Aorta (tissue), 5 donors: Measurements from ENCODE around the gene TXNL4B. TPM values are rescaled to one million over a fixed set of nuclear protein-coding genes. Genes with fewer than 3 reads are reported as not detected.
"Not testable (repeated sequence)": the region's sequence is repeated elsewhere in the genome, so short reads cannot be mapped to it uniquely, and the experiment has no call there.

Experiments used
- ATAC-seq: fragments of 200-7000 bp; cut with Tn5 transposase; one replicate; pipeline ENCODE4 v1.9.1; 2022; ENCODE audit warnings: moderate library complexity; ENCODE audit not compliant: low FRiP score
- DNase-seq, 2 donors: peaks; one replicate each; pipeline ENCODE4 v3.0.0-alpha.2; 2020
- H3K27ac ChIP-seq, 2 donors: one replicate each; pipeline ENCODE4 v1.5.1; 2013; ENCODE audit warnings: low read length in 2 of 2, mild to moderate bottlenecking in 2 of 2, moderate library complexity in 2 of 2, control low read depth in 1 of 2, inconsistent platforms in 1 of 2, low read depth in 1 of 2
- H3K27me3 ChIP-seq, 2 donors: one replicate each; pipeline ENCODE4 v1.6.1; 2013; ENCODE audit warnings: control low read depth in 1 of 2, low read length in 1 of 2, mild to moderate bottlenecking in 1 of 2, moderate library complexity in 1 of 2; ENCODE audit not compliant: insufficient read depth in 2 of 2, control insufficient read depth in 1 of 2
- H3K36me3 ChIP-seq, 2 donors: one replicate each; pipeline ENCODE4 v1.6.1; 2013; ENCODE audit warnings: control low read depth in 1 of 2, low read length in 1 of 2, mild to moderate bottlenecking in 1 of 2; ENCODE audit not compliant: insufficient read depth in 2 of 2, control insufficient read depth in 1 of 2
- H3K4me1 ChIP-seq, 2 donors: one replicate each; pipeline ENCODE4 v1.6.1; 2013; ENCODE audit warnings: low read length in 2 of 2, control low read depth in 1 of 2, mild to moderate bottlenecking in 1 of 2, moderate library complexity in 1 of 2; ENCODE audit not compliant: insufficient read depth in 2 of 2, control insufficient read depth in 1 of 2
- H3K4me3 ChIP-seq, 2 donors: one replicate each; pipeline ENCODE4 v1.5.1; 2013; ENCODE audit warnings: low read length in 2 of 2, control low read depth in 1 of 2, mild to moderate bottlenecking in 1 of 2
- H3K9me3 ChIP-seq: one replicate; pipeline ENCODE4 v1.6.1; 2013; ENCODE audit warnings: mild to moderate bottlenecking, low read length; ENCODE audit not compliant: control insufficient read depth
- WGBS, 2 donors: extraction: QIAGEN DNeasy Blood & Tissue Kit; methylation state at CpG; one replicate each; pipeline ENCODE4 v1.1.7; 2013; 5-methylcytosine and 5-hydroxymethylcytosine counted together
- intact Hi-C, 2 donors: fragments of 100-400 bp; cut with DNase I; formaldehyde crosslinking; loops; one replicate each; pipeline versions ENCODE4 v1.14.2 to v1.15.0; 2022
- polyA plus RNA-seq, 2 donors: library from polyadenylated mRNA; stranded (reverse); fragments of 200-250 nt; gene quantifications; one replicate each; pipeline ENCODE4 v1.2.3, GENCODE V29; 2013
- total RNA-seq, 2 donors: library from RNA; stranded (reverse); fragmentation: NEBNext Ultra II Directional; extraction: Animal tissue kit (Norgen Biotek cat#: 25700); gene quantifications; one replicate each; pipeline ENCODE4 v1.2.1, GENCODE V29; 2021
- donor health status: healthy with polysubstance abuse.
- donor health status: Bipolar disorder and iron deficiency.
- donor health status: DM: no; HTN: no; CAD: no.
- donor health status: DM: no; HTN: no; CAD: no.
- donor health status: DM: yes; HTN: yes; CAD: no.

The TXNL4B gene
- total and polyA plus RNA-seq, 4 donors: 7.3 to 11.8 (median 8.9) TPM

- DNase-seq (no peak), ATAC-seq (peak; percentile 40)
- peaks cover 0 to 3% of the 10 kb centered on the region in 2 donors for H3K4me1 ChIP-seq
- 11 to 16% methylated on average over 12 of the region's 12 CpGs for WGBS, 2 donors
- H3K27me3 ChIP-seq: no peaks in the 10 kb centered on the region
- no peaks in the 10 kb centered on the region for H3K36me3 ChIP-seq
- H3K9me3 ChIP-seq: no peaks in the 10 kb centered on the region
- H3K27ac ChIP-seq: peak overlapping the region in 1 of 2 donors; percentile 78
- H3K4me3 ChIP-seq: no peak overlapping the region
- intact Hi-C loops: no loop called here
These were observed 20.7 kb downstream of the TXNL4B start for GRCh38 chr16:72072514-72073342.

DNA sequence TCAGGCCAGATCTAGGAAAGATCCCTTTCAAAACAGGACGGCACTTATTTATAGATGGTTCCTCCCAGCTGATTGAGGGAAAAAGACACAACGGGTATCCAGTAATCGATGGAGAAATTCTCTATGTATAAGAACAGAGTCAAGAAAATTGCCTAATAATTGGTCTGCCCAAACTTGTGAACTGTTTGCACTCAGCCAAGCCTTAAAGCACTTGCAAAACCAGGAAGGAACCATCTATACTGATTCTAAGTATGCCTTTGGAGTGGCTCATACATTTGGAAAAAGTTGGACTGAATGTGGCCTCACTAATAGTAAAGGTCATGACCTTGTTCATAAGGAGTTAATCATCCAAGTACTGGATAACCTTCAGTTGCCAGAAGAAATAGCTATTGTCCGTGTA is 24.5 kb downstream of the TXNL4B start:
- ATAC-seq (no peak), DNase-seq (no peak)
- peaks cover 0 to 2% of the 10 kb centered on the region in 2 donors for H3K4me1 ChIP-seq
- no peaks in the 10 kb centered on the region for H3K27me3 ChIP-seq
- H3K36me3 ChIP-seq: no peaks in the 10 kb centered on the region
- WGBS, 2 donors: 89 to 90% methylated on average over 4 of the region's 4 CpGs
- no peaks in the 10 kb centered on the region for H3K9me3 ChIP-seq
- intact Hi-C loops: no loop called here
- no peak overlapping the region for H3K4me3 ChIP-seq
- H3K27ac ChIP-seq: no peak overlapping the region

- no peaks in the 10 kb centered on the region for H3K36me3 ChIP-seq
- no peak overlapping the region for H3K27ac ChIP-seq
- DNase-seq: no peak
- H3K4me1 ChIP-seq: no peaks in the 10 kb centered on the region
- no peak overlapping the region for H3K4me3 ChIP-seq
- no peaks in the 10 kb centered on the region for H3K27me3 ChIP-seq
- intact Hi-C loops: no loop called here
- WGBS, 2 donors: 13 to 23% methylated on average over 1 of the region's 1 CpG
- H3K9me3 ChIP-seq: no peaks in the 10 kb centered on the region
- no peak for ATAC-seq
These were observed 26.7 kb downstream of the TXNL4B start for GRCh38 chr16:72066747-72067146.

DNA sequence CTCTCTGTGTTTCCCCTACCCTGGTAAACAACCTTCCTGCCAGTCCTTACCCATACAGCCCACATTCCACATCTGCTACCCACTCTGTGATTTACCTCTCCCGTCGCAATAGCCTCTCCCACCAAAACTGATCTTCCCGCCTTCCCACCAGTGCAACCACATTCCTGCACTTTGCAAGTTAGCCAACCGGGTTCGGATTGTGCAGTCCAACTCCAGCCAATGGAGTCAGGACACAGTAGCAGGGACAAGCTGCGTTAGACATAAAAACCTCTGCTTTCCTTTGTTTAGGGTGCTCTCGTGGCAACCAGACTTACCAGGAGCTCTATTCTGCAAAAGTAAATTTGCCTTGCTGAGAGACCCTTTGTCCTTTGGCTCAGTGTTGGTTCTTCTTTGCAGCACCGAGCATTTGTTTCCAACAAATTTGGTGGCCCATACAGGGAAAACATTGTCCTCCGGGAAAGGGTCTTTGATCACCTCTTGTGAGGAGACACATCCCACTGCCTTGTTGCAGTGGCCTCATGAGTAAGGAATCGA is 29.0 kb downstream of the TXNL4B start:
- 86 to 90% methylated on average over 10 of the region's 10 CpGs for WGBS, 2 donors
- ATAC-seq (no peak), DNase-seq (no peak)
- no peak overlapping the region for H3K4me3 ChIP-seq
- H3K4me1 ChIP-seq: no peaks in the 10 kb centered on the region
- no peaks in the 10 kb centered on the region for H3K9me3 ChIP-seq
- H3K27me3 ChIP-seq: no peaks in the 10 kb centered on the region
- H3K36me3 ChIP-seq: no peaks in the 10 kb centered on the region
- intact Hi-C loops: no loop called here
- no peak overlapping the region for H3K27ac ChIP-seq

DNA sequence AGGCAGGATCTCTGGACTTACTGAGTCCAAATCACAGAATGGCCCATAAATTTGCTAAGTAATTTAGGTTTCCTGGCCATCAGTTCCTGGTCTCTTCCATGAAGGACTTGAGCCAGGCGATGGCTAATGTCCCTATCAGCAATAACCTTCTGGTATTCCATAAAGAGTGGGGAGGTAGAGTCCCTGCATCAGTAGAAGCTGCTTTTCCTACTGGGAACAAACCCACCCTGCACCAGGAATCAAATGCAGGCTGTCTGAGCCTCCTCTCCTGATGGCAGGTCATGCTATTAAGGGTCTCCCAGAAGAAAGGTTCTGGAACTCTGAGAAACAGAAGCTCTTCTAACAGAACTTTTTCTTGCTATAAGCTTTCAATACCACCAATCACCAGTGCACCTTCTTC is 31.9 kb downstream of the TXNL4B start:
- intact Hi-C loops: no loop called here
- no peak overlapping the region for H3K27ac ChIP-seq
- no peaks in the 10 kb centered on the region for H3K4me1 ChIP-seq
- WGBS, 2 donors: 91 to 93% methylated on average over 1 of the region's 1 CpG
- H3K9me3 ChIP-seq: no peaks in the 10 kb centered on the region
- no peaks in the 10 kb centered on the region for H3K36me3 ChIP-seq
- DNase-seq: no peak
- ATAC-seq: no peak
- H3K4me3 ChIP-seq: no peak overlapping the region
- no peaks in the 10 kb centered on the region for H3K27me3 ChIP-seq

DNA sequence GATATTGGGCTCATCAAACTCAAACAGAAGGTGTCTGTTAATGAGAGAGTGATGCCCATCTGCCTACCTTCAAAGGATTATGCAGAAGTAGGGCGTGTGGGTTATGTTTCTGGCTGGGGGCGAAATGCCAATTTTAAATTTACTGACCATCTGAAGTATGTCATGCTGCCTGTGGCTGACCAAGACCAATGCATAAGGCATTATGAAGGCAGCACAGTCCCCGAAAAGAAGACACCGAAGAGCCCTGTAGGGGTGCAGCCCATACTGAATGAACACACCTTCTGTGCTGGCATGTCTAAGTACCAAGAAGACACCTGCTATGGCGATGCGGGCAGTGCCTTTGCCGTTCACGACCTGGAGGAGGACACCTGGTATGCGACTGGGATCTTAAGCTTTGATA is 33.0 kb downstream of the TXNL4B start:
- Histone ChIP-seq H3K4me3 (no peak overlapping the region), H3K4me1 (no peaks in the 10 kb centered on the region), H3K27ac (no peak overlapping the region), H3K27me3 (no peaks in the 10 kb centered on the region), H3K36me3 (no peaks in the 10 kb centered on the region), H3K9me3 (no peaks in the 10 kb centered on the region)
- no peak for ATAC-seq
- intact Hi-C loops: no loop called here
- no peak for DNase-seq
- 91 to 92% methylated on average over 9 of the region's 9 CpGs for WGBS, 2 donors

GRCh38 chr16:72059060-72059459 is 34.4 kb downstream of the TXNL4B start:
- DNase-seq, H3K36me3 ChIP-seq, H3K4me1 ChIP-seq, H3K4me3 ChIP-seq, H3K9me3 ChIP-seq, H3K27ac ChIP-seq, ATAC-seq, H3K27me3 ChIP-seq, intact Hi-C loops: not testable (repeated sequence)
- WGBS, 2 donors: 83 to 84% methylated on average over 6 to 7 of the region's 7 CpGs

DNA sequence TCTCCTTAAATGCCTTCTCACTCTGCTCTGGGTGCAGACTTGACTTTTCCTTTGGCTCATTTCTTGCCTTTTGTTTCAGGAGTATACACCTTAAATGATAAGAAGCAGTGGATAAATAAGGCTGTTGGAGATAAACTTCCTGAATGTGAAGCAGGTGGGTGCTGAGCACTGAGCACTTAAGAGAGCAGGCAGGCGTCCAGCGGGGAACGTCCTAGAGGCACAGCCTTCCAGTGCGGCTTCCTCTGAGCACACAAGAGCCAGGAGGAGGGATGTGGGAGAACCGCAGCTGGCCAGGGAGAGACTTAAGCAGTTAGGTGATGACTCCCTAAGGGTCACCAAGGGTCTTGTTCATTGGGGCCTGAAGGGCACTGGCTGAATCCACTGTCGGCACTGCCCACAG is 36.1 kb downstream of the TXNL4B start:
- ATAC-seq, intact Hi-C loops: not testable (repeated sequence)
- WGBS, 2 donors: 59 to 61% methylated on average over 1 to 2 of the region's 6 CpGs

DNA sequence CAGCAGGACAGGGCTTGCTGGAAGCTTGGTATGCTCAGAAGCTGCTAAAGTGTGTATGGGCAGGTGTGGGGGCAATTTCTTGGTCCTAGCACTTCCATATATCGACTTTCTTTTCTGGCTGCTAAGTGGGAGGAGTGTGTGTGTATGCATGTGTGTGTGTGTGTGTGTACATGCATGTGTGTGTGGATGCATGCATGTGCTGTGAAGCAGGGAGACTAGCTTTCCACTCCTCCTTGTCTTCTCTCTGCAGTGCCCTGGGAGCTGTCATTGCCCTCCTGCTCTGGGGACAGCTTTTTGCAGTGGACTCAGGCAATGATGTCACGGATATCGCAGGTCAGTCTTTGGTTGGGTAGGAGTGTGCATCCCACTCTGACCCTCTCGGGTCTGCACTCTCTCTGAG is 37.5 kb downstream of the TXNL4B start:
- Histone ChIP-seq H3K4me1 (no peaks in the 10 kb centered on the region), H3K9me3 (no peaks in the 10 kb centered on the region), H3K4me3 (no peak overlapping the region), H3K27ac (no peak overlapping the region), H3K27me3 (no peaks in the 10 kb centered on the region), H3K36me3 (no peaks in the 10 kb centered on the region)
- intact Hi-C loops: no loop called here
- no peak for DNase-seq
- 57 to 62% methylated on average over 4 of the region's 4 CpGs for whole genome bisulfite sequencing, 2 donors
- ATAC-seq: no peak

More for the DNA sequence above, 36.1 kb downstream of the TXNL4B start:
- not testable (repeated sequence) for H3K36me3 ChIP-seq, DNase-seq, H3K4me1 ChIP-seq, H3K9me3 ChIP-seq, H3K27ac ChIP-seq, H3K27me3 ChIP-seq, H3K4me3 ChIP-seq
